ENCODE results near the gene MYOC.
"Not testable (repeated sequence)": the region's sequence is repeated elsewhere in the genome, so short reads cannot be mapped to it uniquely, and the experiment has no call there.

MYOC gene

DNA sequence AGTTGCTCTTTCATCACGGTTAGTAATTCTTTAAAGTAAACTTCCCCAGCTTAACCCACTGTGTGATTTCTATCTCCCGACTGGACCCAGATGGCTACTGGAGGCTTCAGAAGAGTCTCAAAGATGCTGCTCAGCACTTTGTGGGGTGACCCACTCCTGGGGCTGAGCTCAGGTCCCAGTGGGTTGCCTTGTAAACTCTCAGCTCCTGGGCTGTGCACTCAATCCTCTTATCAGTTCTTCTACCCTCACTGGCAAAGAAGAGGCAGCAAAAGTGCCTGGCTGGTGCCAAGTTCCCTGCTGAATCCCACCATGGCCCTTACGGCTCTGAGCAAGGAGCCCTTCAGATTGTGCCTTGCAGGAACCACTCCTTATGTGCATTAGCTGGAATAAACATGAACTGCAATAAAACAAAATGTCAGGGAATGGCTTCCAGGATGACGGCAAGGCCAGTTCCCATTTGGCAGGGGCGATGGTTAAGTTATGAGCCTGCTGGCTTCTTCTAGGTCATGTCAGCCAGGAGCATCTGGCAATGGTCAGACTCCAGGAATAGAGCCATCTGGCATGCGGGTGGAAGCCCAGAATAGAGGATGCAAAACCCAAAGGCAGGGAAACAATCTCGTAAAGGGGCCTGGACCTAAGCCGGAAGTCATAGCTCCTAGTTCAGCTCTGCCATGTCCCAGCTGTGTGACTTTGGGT lies 6.8 kb downstream of the MYOC start:
- DNase-seq = peak; percentile 25

DNA sequence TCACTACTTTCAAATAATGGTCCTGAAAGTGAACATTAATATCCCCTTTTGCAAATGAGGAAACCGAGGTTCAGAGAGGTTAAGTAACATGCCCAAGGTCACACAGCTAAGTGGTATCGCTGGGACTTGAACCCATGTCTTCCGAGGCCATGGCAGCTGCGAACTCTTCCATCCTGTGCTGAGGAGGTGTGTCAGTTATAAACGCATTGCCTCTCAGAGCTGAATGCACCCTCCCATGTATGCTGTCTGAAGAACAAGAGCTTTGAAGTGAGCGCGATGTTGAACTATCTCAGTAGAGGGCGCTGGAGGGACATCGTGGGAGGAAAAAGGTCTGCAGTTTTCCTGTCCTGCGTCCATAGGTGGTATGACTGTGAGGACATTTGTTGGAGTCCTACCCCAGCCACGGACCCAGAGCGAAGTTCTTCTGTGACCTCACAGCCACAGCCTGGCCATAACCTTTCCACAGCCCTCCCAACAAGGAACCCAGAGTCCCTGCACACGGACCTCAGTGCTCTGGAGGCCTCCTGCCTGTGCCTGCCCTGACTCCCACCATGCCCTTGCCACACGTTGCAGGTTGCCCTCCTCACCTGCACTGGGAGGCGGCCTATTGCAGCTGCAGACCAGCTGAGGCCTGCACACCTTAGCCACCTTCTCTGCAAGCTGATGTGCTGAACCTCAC lies 7.5 kb downstream of the MYOC start:
- peak; percentile 47 for DNase-seq

DNA sequence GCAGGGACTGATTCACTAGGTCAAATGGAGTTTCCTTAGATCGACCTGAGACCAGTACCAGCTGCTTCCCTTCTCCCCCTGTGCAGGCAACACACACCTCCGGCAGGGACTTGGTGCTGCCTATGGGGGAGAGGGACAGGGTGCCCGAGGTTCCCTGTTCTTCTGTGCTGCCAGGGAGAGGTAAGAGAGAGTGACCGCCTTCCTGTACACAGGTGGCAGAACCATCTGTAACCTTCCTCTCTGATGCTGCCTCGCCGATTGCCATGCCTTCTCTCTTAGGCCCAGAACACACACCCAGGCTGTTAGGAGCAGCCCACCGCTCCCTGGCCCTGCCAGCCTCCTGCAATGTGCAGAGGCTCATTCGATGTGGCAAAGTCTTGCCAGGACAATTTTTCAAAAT lies 9.3 kb downstream of the MYOC start:
- DNase-seq = no peak

DNA sequence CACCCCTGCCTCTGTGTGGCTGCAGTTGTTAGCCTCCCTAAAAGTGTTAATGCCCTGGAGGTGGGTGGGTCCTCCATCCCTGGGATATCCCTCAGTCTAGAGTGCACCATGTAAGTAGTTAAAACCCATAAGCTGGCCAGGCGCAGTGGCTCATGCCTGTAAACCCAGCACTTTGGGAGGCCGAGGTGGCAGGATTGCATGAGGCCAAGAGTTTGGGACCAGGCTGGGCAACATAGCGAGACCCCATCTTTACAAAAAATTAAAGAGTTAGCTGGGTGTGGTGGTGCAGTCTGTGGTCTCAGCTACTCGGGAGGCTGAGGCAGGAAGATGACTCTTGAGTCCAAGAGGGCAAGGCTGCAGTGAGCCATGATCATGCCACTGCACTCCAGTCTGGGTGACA lies 10.3 kb downstream of the MYOC start:
- no peak for DNase-seq

DNA sequence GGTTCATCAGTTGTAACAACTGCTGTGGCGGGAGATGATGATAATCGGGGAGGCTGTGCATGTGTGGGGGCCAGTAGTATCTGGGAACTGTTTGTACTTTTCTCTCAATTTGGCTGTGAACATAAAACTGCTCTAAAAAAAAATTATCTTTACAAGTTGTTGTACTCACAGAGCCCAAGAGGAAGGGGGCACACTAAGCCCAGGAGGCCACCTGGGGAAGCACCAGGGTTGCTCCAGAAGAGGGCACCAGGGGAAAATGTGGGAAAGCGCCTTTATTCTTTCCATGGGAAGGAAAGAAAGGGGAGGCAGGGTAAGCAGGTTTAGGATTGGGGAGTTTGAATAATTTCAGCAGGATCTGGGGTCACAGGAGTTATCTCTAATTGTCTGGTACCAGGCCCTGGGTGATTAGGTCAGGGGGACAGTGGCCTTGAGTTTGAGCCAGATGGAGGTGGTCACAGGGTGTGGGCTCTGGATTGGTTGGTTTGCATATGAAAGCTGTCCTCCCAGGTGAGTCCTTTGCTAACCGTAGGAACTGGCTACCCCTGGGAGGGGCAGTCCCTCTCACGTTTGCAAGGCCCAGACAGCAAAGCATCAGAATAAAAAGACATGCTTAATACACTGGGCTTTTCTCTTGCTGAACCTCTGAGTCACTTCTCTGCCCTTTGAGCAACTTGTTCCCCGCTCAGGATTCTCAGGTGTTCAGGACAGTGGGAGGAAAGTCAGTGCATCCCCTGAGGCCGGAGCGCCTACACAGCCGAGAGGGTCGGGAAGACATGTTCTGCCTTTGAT lies 11.2 kb downstream of the MYOC start:
- DNase-seq = no peak

DNA sequence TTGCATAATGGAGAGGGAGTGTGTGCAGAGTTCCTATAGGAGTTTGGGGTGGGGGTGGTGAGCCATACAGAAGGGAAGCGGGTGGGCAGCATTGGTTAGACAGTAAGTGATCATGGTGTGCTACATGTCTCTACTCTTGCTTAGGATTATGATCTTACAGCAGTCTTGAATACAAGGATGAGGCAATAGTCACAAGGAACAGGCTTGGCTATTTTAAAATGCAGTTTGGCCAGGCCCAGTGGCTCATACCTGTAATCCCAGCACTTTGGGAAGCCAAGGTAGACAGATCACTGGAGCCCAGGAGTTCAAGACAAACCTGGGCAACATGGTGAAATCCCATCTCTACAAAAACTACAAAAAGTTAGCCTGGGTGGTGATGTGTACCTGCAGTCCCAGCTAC lies 12.3 kb downstream of the MYOC start:
- DNase-seq = no peak

DNA sequence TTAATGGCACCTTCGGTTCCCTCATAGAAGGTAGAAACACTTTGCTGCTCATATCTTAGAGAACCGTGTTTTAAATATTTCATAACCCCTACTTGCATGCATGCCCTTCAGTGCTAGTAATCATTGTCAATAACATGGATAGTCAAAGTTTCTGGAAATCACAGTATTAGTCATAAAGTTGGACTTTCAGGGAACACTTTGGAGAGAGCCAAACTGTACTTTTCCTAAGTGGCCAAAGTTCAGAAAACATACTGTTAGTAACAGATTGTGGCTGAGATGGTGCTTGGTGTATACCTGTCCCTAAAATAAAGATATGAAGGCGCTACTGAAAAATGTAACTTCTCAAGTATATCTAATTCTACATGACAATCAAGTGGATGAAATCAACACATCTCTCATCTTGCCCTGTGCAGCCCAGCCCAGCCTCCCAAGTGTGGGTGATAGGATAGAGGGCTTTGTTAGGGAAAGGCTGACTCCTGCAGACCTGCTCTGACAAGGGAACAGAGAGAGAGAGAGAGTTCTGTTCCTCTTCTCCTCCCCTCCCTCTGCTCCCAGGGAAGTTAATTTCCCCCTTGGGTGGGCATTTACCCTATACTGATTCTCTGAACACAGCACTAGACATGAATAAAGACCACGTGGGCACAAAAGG lies 14.4 kb downstream of the MYOC start:
- no peak for DNase-seq

DNA sequence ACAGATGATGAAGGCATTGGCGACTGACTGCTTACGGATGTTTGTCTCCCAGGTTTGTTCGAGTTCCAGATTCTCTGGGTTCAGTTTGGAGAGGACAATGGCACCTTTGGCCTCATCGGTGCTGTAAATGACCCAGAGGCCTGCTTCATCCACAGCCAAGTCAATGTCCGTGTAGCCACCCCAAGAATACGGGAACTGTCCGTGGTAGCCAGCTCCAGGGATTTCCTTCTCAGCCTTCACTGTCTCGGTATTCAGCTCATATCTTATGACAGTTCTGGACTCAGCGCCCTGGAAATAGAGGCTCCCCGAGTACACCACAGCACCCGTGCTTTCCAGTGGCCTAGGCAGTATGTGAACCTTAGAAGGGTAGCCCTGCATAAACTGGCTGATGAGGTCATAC lies 16.3 kb downstream of the MYOC start:
- no peak for DNase-seq

DNA sequence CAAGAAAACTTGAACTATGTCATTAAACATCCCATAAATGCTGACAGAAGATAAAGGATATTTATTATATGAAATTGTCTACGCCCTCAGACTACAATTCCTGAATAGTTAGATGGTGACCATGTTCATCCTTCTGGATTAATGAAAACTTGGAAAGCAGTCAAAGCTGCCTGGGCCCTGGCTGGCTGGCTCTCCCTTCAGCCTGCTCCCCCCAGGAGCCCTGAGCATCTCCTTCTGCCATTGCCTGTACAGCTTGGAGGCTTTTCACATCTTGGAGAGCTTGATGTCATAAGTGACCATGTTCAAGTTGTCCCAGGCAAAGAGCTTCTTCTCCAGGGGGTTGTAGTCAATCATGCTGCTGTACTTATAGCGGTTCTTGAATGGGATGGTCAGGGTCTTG lies 16.8 kb downstream of the MYOC start:
- no peak for DNase-seq

DNA sequence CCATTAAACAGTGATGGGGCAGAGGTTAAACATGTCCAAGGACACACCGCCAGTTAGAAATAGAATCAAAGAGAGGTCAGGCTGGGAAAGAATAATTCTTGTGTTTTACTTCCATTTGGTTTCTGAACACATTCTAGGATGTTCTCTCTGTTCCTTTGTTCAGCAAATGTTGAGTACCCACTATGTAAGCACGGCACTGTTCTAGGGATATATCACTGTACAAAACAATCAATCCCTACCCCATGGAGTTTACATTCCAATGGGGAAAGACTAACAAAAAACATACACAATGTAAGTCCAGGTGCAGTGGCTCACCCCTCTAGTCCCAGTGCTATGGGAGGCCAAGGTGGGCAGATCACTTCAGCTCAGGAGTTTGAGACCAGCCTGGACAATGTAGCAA lies 24.3 kb downstream of the MYOC start:
- no peak for DNase-seq

DNA sequence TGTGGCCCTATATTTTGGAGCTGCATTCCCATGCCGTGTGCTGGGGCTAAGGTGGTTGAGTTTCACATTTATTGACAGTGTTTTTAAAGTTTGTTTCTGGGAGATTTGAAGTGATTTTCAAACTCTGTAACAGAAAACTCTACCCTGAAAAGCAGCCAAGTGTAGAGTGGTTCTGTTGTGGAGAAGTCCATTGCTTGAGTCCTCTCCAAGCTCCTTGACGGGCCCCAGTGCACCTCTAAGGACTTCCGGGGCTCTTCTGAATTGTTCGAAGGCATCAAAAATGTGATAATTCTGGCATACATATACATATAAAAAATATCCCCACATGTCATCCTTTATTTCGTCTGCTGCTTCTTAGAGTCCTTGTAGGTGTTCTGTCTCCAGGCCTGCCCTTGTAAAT lies 25.5 kb downstream of the MYOC start:
- DNase-seq = no peak

DNA sequence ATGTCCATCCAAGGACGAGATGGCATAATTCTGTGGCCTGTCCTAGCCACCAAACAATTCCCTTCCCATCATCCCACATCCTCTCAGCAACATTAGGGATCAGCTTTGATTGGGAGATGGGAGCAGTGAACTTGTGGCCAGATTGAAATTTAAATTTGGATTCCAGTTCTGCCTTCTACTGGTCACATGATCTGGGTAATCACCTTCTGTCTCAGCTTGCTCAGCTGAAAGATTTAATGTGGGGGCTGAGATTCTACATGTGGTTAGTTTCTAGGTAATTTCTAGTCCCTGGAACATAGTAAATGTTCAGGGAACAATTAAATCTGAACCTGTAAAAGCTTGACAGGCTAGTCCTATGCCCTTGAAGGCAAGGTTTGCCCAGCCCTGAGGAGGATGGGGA lies 27.3 kb downstream of the MYOC start:
- DNase-seq = no peak

DNA sequence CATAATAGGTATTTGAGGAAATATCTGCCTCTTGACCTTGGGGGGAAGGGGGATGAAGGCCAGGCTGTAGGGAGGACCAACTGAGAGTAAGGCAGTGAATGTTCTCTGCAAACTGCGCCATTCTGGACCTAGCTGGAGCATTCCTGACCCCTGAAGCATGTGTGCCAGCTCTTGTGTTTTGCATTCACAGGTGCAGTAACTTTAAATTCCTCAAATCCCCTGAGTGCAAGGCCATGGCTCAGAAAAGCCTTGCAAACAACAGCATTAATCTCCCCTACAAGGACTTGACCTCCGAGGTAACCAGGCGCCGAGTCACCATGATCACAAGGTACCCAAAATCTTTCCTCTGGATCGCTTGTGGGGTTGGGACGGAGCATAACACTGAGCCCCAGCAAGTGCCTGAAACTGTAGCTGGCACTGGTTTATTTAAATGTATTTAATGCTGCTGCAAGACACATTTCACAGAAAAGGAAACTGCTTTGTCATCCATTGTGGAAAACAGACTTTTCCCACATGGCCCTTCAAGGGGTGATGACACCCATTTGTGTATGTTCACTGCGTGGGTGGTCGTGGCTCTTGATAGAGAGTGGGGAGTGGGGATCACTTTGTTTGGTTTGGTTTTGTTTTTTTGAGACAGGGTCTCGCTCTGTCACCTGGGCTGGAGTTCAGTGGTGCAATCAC lies 28.7 kb downstream of the MYOC start:
- DNase-seq = no peak

DNA sequence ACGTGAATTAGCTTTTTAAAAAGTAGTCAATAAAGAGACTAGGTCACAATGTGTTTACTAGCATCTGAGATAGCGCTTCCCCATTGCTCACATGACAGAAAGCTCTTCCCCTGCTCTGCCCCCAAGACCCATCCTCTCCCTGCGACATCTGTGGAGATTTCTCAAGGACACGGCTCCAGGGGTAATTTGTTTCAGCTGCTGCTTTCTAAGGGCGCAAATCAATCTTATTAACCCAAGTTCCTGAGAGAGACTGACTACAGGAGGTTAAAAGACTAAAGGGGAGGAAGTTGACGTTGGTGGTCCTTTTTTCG lies 30.4 kb downstream of the MYOC start, which contains the start of gene MYOCOS:
Gene MYOCOS, plus strand, starts transcription at position 92 of the 311 bp plus-strand sequence. CDS start 1,641 bp downstream, outside the sequence.
- DNase-seq = no peak

DNA sequence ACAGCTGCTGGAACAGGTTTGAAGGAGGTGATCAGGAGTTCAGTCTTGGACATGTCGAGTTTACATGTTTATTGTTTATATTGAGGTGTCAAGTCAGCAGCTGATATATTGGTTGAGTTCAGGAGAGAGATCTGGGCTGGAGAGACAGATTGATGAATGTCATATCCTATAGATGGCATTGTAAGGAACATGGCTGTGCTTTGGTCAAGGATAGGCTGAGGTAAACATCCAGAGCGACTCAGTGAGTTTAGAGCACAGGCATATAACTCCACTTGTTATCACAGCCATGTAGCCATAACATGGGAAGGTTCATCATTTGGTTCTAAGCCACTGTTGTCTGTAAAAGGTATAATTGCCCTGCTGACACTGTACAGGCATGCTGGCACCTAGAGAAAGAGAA lies 35.9 kb downstream of the MYOC start:
- no peak for DNase-seq

DNA sequence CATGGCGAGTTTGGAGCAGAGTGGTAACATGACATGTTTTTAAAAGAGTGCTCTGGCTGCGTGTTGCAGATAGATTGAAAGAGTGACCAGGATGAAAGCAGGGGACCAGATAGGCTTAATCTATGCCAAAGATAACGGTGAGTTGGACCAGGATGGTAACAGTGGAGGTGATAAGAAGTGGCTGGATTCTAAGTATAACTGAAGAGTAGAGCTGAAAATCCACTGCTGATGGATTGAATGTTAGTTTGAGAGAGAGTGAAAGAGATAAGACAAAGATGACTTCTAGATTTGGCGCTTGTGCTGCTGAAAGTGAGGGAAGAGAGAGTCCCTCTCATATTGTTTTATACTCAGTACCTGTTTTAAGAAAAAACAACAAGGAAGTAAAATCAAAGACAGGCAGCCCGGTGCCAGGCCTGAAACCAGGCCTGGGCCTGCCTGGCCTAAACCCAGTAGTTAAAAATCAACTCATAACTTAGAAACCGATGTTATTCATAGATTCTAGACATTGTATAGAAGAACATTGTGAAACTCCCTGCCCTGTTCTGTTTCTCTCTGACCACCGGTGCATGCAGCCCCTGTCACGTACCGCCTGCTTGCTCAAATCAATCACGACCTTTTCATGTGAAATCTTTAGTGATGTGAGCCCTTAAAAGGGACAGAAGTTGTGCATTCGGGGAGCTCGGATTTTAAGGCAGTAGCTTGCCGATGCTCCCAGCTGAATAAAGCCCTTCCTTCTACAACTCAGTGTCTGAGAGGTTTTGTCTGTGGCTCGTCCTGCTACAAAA lies 37.2 kb downstream of the MYOC start:
- DNase-seq = not testable (repeated sequence)

DNA sequence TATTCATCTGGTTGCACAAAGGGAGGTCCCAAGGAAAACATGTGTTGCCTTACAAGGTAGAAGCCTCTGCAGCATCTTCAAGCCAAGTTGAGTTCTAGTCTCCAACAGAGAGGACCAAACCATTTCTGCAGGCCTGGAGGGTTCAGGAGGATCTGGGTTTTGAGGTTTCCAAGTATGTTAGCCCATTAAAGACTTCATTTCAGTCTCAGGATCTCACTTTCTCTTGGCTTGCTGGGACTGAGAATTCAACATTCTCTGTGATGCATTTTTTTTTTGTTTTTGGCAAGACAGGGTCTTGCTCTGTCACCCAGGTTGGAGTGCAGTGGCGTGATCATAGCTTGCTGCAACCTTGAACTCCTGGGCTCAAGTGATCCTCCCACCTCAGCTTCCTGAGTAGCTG lies 39.2 kb downstream of the MYOC start:
- no peak for DNase-seq

DNA sequence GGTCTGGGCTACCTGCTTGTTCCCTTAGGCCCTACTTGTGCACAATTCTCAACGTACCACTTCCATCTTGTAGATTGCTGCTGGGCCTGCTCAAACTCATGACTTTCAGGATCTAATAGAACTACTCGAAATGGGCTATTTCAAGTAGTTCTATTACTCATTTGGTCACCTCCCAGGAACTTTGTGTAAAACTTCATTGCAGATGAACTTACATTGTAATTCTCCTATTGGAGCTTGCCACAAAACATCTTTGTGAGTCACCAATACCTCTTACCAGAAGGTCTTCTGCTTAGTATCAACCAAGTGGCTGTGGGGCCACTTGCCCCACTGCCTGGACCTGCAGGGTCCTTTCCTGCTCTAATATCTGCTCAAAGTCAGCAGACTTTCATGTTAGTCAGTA lies 41.2 kb downstream of the MYOC start:
- no peak for DNase-seq

DNA sequence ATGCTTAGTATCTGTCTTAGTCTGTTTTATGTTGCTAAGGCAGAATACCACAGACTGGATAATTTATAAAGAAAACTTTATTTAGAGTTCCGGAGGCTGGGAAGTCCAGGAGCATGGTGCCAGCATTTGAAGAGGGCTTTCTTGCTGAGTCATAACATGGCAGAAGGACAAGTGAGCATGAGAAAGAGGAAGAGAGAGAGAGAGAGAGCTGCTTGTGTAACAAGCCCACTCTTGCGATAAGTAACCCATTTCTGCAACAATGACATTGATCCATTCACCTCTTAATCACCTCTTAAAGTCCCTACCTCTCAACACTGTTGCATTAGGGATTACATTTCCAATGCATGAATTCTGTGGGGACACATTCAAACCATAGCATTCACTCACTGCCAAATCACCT lies 42.1 kb downstream of the MYOC start:
- DNase-seq = no peak

DNA sequence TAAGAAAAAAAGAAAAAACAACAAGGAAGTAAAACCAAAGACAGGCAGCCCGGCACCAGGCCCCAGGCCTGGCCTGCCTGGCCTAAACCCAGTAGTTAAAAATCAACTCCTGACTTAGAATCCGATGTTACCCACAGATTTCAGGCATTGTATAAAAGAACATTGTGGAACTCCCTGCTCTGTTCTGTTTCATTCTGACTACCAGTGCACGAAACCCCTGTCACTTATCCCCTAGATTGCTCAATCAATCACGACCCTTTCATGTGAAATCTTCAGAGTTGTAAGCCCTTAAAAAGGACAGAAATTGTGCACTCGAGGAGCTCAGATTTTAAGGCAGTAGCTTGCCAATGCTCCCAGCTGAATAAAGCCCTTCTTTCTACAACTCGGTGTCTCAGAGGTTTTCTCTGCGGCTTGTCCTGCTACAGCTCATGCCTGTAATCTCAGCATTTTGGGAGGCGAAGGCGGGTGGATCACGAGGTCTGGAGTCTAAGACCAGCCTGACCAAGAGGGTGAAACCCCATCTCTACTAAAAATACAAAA lies 46.0 kb downstream of the MYOC start:
- no peak for DNase-seq

DNA sequence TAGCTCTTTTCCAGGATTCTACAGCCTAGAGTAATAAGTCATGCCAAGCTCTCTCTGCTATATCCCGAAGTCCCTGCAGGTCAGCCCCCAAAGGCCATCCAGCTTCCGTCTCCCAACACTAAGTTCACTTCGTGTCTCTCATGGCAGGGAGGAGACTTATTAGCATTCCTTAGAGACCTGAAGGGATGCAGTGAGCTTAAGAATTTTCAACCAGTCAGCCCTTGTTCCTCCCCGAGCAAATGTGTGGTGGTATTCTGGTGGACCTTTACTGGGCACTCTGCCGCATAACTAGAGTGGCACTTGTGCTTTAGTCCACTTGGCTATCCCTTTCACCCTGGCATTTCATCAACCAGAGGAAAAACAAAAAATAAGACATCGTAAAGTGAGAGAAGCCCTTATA lies 49.4 kb downstream of the MYOC start:
- not testable (repeated sequence) for DNase-seq

DNA sequence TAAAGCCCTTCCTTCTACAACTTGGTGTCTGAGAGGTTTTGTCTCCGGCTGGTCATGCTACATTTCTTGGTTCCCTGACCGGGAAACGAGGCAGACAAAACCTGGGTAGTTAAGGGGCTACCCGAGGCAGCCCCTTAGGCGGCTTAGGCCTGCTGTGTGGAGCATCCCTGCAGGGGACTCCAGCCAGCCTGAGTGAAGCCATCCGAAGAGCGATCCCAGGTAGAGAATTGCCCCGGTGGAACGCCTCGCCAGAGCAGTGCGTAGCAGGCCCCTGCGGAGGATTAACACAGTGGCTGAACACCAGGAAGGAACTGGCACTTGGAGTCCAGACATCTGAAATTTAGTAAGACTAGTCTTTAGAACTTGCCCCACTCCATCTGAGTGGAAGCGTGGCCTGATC lies 51.6 kb downstream of the MYOC start:
- DNase-seq = no peak
